ENCODE results near the gene UBE2G1. TPM values are rescaled to one million over a fixed set of nuclear protein-coding genes. Genes with fewer than 3 reads are reported as not detected.
"Not testable (repeated sequence)": the region's sequence is repeated elsewhere in the genome, so short reads cannot be mapped to it uniquely, and the experiment has no call there.

UBE2G1 gene
- polyA plus RNA-seq, 1 experiment, result 51.5 TPM

- H3K9me3 ChIP-seq (ENCODE audit: control insufficient read depth, insufficient read depth, low read length), result peaks cover 23% of the 10 kb centered on the region
- CTCF ChIA-PET, result no interaction called here
Observed at GRCh38 chr17:4256952-4257351, 109.5 kb downstream of the UBE2G1 start.

GRCh38 chr17:4255271-4255670, 111.2 kb downstream of the UBE2G1 start:
- H3K27ac ChIP-seq (ENCODE audit: low read depth, low read length); DNase-seq (ENCODE audit: low read depth, low spot score); H3K4me3 ChIP-seq (ENCODE audit: low read depth, low read length); H3K27me3 ChIP-seq (ENCODE audit: control insufficient read depth, insufficient read depth, low read length): not testable (repeated sequence)
- H3K9me3 ChIP-seq (ENCODE audit: control insufficient read depth, insufficient read depth, low read length), result peaks cover 19% of the 10 kb centered on the region
- ChIA-PET POLR2A (interaction anchor here (0.6 kb wide), 1 partner anchor 175 kb away, joined by 7 read pairs; no protein-coding TSS in a partner anchor), CTCF (interaction anchor here (1.0 to 1.1 kb wide), 2 partner anchors 49 to 55 kb away, joined by 3 read pairs; no protein-coding TSS in a partner anchor)

More at GRCh38 chr17:4256952-4257351, 109.5 kb downstream of the UBE2G1 start:
- DNase-seq (ENCODE audit: low read depth, low spot score), result no peak
- no peak for TF ChIP-seq CTCF (IDR thresholded peaks at IDR 0.05; ENCODE audit: low read depth, low read length)
- Histone ChIP-seq H3K4me3 (ENCODE audit: low read depth, low read length) (no peak overlapping the region), H3K27me3 (ENCODE audit: control insufficient read depth, insufficient read depth, low read length) (no peaks in the 10 kb centered on the region), H3K27ac (ENCODE audit: low read depth, low read length) (no peak overlapping the region)
- POLR2A ChIA-PET, result no interaction called here

GRCh38 chr17:4250887-4251286, 115.6 kb downstream of the UBE2G1 start:
- ChIA-PET CTCF (interaction anchor here (0.7 to 4.6 kb wide), 10 partner anchors 9 to 199 kb away, joined by 3 to 35 read pairs (median 3); no protein-coding TSS in a partner anchor), POLR2A (no interaction called here)
- Histone ChIP-seq H3K27ac (ENCODE audit: low read depth, low read length) (no peak overlapping the region), H3K27me3 (ENCODE audit: control insufficient read depth, insufficient read depth, low read length) (no peaks in the 10 kb centered on the region), H3K9me3 (ENCODE audit: control insufficient read depth, insufficient read depth, low read length) (no peaks in the 10 kb centered on the region), H3K4me3 (ENCODE audit: low read depth, low read length) (no peak overlapping the region)
- no peak for TF ChIP-seq CTCF (IDR thresholded peaks at IDR 0.05; ENCODE audit: low read depth, low read length)
- DNase-seq (ENCODE audit: low read depth, low spot score), result no peak

- ChIA-PET CTCF (interaction anchor here (0.6 to 4.6 kb wide), 19 partner anchors 9 to 156 kb away, joined by 3 to 35 read pairs (median 4); no protein-coding TSS in a partner anchor), POLR2A (interaction anchor here (0.5 kb wide), 1 partner anchor 9 kb away, joined by 3 read pairs; no protein-coding TSS in a partner anchor)
- no peaks in the 10 kb centered on the region for H3K9me3 ChIP-seq (ENCODE audit: control insufficient read depth, insufficient read depth, low read length)
- H3K27ac ChIP-seq (ENCODE audit: low read depth, low read length), result no peak overlapping the region
- peak; percentile 63 for TF ChIP-seq CTCF (IDR thresholded peaks at IDR 0.05; ENCODE audit: low read depth, low read length)
- no peak for DNase-seq (ENCODE audit: low read depth, low spot score)
- H3K27me3 ChIP-seq (ENCODE audit: control insufficient read depth, insufficient read depth, low read length), result no peaks in the 10 kb centered on the region
- H3K4me3 ChIP-seq (ENCODE audit: low read depth, low read length), result no peak overlapping the region
Observed at GRCh38 chr17:4249452-4250029, 116.9 kb downstream of the UBE2G1 start.

- TF ChIP-seq CTCF (IDR thresholded peaks at IDR 0.05; ENCODE audit: low read depth, low read length), result no peak
- no peaks in the 10 kb centered on the region for H3K27me3 ChIP-seq (ENCODE audit: control insufficient read depth, insufficient read depth, low read length)
- no peak overlapping the region for H3K27ac ChIP-seq (ENCODE audit: low read depth, low read length)
- no peak overlapping the region for H3K4me3 ChIP-seq (ENCODE audit: low read depth, low read length)
- POLR2A ChIA-PET, result no interaction called here
- no peaks in the 10 kb centered on the region for H3K9me3 ChIP-seq (ENCODE audit: control insufficient read depth, insufficient read depth, low read length)
- no peak for DNase-seq (ENCODE audit: low read depth, low spot score)
- CTCF ChIA-PET, result interaction anchor here (0.7 to 4.6 kb wide), 17 partner anchors 8 to 157 kb away, joined by 3 to 35 read pairs (median 5); no protein-coding TSS in a partner anchor
Observed at GRCh38 chr17:4248504-4249277, 117.8 kb downstream of the UBE2G1 start.

Data from AG04450 (cell line).